Measurements from ENCODE around the gene ASB18.

Gene ASB18

DNA sequence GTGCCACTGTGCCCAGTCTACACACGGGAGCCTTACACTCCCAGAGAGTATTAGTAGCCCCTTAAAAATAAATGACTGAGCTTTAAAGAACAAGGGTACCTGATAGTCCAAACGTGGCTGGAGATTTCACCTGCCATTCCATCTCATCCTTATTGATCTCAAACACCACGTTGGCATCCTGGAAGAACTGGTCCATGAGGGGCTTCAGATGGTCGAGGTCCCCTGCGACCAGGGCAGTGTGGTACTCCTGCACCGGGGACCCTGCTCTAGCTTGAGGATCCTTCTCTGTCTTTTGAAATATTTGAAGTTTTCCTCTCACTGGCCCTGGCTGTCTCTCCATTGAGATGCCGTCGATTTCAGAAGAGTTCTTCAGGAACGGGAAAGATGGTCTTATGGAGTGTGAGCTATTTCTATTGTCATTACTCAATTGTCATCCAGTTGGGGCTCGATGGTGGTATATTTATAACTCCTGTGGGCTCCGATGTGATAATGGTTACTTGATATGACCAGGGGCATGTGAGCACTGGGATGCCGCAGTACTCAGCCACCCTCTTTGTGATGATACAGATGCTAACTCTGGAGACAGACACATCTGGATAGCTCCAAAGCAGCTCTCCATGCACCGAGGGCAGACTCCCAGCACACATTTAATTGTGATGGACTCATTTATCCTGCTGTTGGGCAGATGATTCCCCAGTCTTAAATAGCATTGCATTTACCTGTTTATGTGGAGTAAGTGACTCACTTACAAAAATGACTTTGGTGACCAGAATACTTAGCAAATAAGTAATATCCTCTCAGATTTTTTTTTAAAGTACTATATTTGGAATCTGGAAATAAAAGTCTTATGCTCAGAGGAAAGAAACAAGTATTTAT lies 22.8 kb downstream of the ASB18 start:
- no peak for DNase-seq (ENCODE audit: low read depth in 4 of 4, low spot score in 1 of 4)

DNA sequence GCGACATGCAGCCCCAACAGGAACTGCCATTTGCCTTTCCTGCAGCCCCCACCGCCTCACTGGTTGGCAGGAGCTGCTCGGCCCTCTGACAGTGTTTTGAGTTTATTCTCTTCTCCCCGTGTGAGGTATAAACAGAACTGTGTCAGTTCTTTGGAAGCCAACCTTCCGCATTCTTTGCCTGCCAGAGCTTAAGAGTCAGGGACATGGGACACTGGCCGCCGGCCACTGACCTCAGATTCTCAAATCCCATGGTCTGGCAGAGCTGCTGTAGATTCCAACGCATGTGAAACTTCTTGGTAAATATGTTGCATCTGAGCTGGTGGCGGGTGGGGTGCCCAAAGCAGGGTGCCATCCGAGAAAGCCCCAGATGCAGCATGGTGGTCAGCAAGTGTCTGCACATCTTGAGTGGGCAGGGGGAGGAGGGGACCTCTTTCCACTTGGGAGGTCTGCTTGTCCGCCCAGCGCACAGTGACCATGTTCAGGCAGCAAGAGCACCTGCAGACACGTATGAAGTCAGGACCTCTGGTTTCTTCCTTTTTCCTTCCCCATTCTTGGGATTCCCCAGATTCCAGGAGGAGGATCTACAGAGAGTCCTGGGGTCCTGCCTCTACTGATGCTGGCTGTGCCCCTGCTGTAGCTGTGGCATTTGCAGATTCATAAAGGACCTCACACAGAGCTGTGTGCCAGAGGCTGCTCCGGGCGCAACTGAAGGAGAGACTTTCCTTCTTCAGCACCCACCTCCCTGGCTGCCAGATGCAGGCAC lies 23.8 kb downstream of the ASB18 start:
- no peak for DNase-seq (ENCODE audit: low read depth in 4 of 4, low spot score in 1 of 4)

DNA sequence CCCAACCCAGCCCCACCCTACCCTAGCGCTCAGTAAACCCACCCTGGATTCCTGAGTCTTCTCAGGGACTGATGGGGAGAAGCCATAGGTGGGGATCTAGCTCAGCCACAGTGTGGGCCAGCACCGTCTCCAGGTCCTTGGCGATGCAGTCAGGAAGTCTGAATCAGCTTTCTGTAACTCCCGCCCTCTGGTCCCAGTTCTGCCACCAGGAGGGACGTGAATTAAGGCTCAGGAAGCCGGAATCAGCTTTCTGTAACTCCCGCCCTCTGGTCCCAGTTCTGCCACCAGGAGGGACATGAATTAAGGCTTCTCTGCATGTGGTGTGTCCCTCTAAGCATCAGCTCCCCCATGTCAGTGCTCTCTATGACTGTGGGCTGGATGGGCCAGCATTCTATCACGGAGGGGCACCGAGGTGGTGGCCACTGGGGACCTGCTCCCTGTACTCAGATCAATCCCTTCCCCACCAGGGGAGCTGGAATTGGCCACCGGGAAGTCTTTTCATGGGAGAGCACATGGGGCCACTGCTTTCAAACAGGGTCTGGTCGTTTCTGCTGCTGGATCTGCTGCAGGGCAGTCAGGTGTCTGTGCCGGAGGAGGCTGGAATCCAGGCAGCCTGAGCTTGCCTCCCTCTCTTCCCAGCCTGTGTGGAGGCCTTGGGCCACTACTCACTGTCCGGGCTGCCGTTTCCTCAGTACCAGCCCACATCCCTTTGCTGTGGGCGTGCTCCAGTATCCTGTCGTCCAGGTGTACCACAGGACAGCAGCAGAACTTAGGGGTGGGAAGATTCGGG lies 24.7 kb downstream of the ASB18 start:
- DNase-seq (ENCODE audit: low read depth in 4 of 4, low spot score in 1 of 4) = no peak

DNA sequence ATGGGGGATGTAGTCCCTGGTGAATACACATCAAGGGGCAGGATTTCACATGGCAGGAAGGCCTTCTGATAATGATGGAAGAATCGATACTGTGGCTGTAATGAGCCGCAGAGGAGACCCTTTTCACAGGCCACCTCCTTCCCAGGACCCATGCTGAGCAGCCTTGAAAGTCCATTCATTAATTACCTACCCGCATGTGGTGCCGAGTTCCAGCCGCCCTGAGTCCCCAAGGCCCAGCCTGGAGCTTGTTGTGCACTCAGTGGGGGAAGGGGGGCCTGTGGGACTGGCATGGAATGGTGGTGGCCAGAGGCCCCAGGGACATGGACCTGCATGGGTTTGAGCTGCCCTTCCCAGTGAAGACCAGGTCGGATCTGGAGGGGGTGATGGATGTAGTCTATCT lies 25.5 kb downstream of the ASB18 start:
- DNase-seq (ENCODE audit: low read depth in 4 of 4, low spot score in 1 of 4) = no peak

DNA sequence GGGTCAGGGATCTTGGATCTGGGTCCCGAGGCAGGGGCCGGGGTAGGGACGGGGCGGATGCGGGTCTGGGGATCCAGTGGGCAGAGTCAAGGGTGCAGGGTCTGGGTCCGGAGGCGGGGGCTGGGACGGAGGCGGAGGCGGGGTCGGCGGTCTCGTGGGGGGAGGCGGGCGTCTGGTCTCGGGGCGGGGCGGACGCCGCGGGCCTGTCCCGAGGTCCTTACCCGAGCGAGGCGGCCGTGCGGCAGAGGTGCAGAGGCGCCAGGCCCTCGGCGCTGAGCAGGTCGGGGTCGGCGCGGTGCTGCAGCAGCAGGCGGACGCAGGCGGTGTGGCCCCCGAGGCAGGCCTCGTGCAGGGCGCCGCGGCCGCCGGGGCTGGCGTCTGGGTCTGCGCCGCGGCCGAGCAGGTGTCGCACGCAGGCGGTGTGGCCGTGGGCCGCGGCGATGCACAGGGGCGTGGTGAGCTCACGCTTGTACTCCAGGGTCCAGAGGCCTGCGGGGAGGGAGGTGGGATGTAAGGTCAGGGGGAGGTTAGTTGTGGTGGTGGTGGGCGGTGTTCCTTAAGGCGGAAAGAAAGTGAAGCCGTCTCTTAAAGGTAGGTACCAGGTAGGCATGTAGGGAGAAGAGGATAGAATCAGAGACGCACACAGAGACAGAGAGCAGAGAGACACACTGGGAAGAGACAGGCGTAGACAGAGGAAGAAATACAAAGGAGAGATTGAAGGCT lies 26.6 kb downstream of the ASB18 start:
- DNase-seq (ENCODE audit: low read depth in 4 of 4, low spot score in 1 of 4) = no peak

DNA sequence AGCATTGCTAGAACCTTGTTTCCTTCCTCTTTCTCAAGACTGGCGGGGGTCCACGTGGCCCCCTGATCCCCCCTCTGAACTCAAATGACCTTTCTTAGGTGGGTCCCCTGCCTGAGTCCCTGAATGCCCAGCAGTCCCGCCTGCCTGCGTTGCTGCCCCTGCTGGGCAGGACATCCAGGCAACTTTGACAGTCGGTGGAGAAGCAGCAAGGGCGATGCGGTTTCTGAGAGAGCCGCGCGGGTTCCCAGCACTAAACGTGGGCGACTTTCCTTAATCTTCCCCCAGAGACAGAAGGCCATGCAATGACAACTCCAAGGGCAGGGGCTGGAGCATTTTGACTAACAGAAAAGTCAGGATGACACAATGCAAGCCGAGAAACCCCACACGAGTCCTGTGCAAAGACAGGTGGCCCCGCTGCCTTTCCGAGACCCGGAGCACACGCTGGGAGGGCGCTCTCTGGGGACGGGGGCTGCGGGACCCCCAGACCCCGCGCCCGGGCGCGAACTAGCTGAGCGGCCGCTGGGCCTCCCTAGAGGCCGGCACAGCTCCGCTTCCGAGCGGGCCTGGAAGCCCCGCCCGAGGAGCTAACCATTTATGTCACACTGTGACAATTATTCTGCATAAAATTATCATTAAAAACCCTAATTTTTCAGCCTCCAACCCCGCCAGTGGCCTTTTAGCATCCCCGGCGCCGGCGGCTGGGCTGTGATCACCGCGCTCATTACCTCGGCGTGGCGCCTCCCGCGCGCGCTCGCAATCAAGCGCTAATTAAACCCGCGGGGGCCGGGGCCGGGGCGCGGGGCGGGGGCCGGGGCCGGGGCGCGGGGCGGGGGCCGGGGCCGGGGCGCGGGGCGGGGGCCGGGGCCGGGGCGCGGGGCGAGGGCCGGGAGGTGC lies 27.4 kb downstream of the ASB18 start:
- no peak for DNase-seq (ENCODE audit: low read depth in 4 of 4, low spot score in 1 of 4)

DNA sequence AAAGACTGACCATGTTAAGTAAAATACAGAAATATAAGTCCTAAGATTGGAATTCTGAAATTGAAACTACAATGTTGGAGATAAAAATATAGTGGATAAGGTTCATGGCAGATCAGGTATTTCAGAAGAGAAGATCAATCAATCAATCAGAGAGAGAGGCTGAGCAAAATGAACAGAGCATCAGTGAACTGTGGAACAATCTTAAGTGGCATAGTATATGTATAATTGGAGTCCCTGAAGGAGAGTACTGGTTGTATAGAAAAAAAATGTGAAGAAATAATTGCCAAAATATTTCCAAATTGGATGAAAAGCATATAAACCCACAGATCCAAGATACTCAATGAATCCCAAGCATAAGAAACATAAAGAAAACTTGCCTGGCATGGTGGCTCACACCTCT lies 35.0 kb downstream of the ASB18 start:
- no peak for DNase-seq (ENCODE audit: low read depth in 4 of 4, low spot score in 1 of 4)

DNA sequence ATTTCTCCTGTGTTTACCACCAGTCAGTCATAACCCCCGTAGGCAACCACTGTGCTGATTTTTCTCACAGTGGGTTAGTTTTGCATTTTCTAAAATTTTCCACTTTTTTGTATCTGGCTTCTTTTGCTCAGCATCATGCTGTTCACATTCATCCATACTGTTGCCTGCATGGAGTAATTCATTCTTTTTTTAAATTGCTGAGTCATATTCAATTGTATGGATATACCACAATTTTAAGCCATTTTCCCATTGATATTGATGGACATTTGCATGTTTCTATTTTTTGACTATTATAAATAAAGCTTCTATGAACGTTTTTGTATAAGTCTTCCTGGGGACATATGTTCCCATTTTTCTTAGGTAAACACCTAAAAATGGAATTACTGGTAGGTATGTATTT lies 40.5 kb downstream of the ASB18 start:
- no peak for DNase-seq (ENCODE audit: low read depth in 4 of 4, low spot score in 1 of 4)

DNA sequence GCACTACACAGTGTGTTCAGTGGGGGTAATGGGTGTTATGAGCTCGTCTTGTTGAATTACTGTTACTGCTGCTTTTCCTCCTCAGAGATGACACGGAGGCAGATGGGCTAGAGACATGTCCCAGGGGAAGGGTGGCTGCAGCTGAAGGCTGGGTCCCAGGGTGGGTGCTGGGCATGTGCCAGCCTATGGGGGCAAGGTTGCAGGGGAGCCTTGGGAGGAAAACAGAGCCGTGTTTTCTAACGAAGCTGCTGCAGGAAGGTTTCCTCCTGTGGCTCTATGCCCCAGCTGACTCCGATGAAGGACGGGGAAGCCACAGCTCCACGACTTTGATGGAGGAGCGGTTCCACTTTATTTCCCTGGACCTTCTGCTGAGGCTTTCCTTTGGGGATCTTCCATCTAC lies 42.4 kb downstream of the ASB18 start:
- DNase-seq (ENCODE audit: low read depth in 4 of 4, low spot score in 1 of 4) = no peak

DNA sequence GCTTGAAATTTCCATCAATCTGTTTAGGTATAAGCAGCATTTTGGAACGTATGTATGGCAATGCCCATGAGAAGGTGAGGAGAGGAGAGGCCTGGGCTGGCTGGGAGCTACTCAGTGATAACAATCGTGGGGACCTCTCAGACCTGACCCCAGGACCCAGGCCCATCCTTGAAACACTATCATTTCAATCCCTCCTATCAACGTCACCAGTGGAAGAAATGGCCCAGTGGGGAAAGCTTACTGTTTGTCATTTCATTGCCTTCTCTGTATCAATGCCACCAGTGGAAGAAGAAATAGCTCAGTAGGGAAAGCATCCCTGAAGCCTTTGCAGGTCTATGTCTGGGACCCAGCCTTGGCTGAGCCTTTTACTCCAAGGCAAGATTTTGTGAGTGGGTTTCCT lies 44.8 kb downstream of the ASB18 start:
- no peak for DNase-seq (ENCODE audit: low read depth in 4 of 4, low spot score in 1 of 4)

DNA sequence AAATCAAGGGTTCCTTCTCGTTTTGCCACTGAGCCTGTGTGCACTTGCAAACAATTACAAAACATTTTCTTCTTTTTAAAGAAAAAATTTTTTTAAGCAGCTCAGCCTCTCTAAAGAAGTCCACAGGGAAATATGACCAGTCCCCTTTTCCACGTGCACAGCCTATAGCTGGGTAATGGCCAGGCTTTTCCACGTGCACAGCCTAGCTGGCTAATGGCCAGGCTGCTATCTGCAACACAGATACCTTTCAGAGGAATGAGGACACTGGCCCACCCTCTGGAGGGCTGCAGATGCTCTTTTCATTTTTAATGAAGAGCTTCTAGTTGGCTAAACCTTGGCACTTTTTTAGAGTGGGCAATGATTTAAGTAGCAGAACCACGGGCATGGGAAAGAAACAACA lies 46.3 kb downstream of the ASB18 start:
- DNase-seq (ENCODE audit: low read depth in 4 of 4, low spot score in 1 of 4) = no peak

DNA sequence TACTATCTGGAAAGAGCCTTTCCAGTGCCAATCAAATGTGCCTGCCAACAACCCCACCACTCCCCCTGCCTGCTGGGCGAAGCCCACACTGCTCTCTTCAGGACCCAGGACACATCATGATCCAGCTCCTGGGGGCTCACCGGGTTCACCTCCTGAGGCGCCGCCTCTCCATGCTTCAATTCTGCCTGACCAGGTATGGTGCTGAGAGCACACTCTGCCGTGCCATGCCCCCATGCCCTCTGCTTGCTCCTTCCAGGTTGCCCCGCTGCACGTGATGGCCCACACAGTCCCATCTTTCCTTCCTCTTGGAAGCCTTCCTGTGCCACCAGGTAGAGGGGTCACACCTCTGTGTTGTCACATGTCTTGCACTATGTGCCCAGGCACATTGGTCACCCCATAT lies 47.5 kb downstream of the ASB18 start:
- no peak for DNase-seq (ENCODE audit: low read depth in 4 of 4, low spot score in 1 of 4)

DNA sequence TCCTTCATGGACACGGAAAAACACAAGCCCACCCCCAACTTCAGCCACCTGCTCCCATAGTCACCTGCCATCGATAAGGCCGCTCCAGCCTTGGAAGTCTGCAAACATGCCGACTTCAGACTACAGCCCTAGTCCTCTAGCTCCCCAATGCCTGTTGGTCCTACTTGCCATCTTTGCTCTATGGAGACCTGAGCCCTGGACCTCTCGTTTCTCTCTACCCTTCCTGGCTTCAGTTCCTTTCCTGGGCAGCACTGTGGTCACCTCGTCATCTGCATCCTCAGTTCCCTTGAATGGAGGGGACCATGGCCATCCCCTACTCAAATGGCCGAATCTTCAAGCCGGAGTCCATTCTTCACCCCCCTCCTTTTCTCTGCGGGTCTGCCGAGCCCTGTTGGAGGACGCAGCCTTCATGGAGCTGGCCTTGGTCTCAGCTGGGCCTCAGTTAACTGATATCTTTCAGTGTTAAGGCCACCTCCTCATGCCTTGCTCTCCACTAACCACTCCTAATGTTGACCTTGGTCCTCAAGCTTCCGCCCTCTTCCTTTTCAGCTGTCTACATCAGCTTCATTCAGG lies 48.4 kb downstream of the ASB18 start:
- no peak for DNase-seq (ENCODE audit: low read depth in 4 of 4, low spot score in 1 of 4)

DNA sequence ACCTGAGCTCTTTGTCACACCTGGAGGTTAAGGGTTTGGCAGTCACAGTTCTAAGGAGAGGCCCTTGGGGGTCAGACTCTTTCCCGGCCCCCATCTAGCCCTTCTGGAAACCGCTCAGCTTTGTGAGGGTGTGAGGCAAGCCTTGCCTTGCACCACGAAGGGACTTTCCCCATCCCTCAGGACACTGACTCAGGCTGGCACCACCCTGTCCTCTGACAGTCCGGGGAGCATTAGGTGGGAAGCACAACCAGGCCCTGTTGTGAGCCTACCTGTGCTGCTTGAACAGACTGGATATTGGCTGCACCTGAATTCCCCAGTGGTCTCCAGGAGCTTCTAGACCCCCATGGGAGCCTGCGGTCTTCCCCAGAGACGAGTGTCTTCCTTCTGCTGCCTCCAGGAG lies 49.0 kb downstream of the ASB18 start:
- no peak for DNase-seq (ENCODE audit: low read depth in 4 of 4, low spot score in 1 of 4)

DNA sequence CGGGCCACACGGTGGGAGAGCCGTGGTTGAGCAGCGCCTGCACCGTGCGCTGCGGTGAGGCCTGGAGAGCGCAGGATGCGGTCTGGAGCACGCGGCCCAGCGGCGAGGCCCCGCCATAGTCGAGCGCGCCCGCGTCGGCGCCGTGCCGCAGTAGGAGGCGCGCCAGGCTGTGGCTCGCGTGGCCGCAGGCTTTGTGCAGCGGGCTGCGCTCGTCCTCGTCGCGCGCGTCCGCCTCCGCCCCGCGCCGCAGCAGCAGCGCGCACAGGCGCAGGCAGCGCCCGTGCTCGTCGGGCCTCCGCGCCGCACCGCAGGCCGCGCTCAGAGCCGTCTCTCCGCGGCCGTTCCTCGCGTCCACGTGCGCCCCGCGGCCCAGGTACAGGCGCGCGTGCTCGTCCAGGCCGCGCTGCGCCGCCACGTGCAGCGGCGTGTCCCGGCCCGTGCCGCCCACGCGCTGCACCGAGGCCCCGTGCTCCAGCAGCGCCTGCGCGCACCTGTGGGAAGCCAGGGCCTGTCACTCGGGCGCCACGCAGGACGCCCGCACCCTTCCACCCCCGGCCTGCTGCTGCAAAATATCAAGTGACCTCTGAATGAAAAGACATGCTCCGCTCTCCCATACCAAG lies 49.7 kb downstream of the ASB18 start:
- DNase-seq (ENCODE audit: low read depth in 4 of 4, low spot score in 1 of 4) = no peak

DNA sequence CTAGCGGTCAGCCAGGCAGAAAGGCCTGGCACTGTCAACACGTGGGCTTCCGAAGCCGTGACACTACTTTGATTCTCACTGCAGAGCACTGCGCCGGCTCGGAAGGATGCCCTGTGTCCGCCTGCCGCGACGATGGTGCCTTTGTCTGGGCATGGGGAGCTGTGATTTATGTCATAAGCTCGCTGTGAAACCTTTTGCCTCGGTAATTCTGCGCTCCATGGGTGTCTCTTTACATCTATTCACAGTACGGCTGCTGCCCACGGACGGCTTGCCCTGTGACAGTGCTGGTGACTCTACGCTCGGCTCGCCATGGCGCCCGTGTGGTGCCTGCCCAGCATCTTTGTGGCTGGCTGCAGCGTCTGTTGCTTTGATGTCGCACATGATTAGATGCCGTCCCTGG lies 52.9 kb downstream of the ASB18 start:
- DNase-seq (ENCODE audit: low read depth in 4 of 4, low spot score in 1 of 4) = no peak

DNA sequence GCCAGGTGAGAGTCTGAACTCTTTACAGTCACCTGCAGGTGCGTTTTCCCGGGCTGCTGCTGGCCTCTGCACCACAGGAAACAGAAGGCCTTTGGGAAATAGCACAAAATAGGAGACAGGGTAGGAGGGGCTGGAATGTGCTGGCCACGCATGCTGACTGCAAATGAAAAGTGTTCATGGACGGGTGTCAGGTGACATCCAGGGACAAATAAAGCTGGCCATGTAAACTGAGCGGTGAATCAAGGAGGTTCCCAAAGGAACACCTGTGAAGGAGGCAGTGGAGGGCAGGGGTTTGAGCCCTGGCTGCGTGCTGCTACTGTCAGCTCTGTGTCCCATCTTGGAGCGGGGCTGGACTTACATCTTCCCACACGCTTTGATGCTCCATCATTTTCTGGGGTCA lies 53.7 kb downstream of the ASB18 start:
- DNase-seq (ENCODE audit: low read depth in 4 of 4, low spot score in 1 of 4) = no peak

DNA sequence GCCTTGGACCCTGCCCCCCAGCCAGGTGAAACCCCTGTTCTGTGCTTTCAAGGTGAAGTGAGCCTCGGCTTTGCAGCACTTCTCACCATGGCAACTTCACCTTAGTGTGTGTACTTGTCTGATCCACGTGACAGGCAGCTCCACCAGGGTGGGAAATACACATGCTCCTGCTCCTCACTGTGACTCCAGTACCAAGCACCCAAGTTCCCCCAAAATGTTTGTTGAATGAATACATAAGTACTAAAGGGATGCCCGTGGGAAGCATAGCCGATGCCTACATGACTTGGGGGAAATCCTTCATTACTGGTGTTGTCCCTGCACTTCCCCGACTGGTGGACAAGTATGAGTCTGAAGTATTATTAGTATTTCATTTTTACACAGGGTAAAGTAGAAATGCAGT lies 54.2 kb downstream of the ASB18 start:
- no peak for DNase-seq (ENCODE audit: low read depth in 4 of 4, low spot score in 1 of 4)

DNA sequence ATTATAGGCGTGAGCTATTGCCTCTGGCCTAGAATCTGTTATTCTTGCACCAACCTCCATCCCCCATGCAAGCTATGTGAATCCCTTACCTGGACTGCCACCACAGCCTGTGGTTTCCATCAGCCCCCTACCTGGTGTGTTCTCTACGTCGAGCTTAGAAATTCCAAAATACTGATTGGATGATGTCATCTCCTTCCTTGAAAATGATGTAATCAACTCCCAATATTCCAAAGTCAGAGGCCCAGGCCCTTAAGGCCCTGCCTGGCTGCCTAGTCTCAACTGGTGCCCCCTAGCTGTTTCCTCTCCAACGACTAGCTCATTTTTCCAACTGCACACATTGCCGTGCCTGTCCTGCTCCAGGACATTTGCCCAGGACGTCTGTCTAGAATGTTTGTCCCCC lies 54.7 kb downstream of the ASB18 start:
- no peak for DNase-seq (ENCODE audit: low read depth in 4 of 4, low spot score in 1 of 4)
